Heart right ventricle (tissue), 16 donors: ENCODE measurements around the gene UBA6. TPM values are rescaled to one million over a fixed set of nuclear protein-coding genes. Genes with fewer than 3 reads are reported as not detected.

Experiments used
- ATAC-seq, 8 donors: fragments of 200-7000 bp; cut with Tn5 transposase; one replicate each; pipeline ENCODE4 v1.9.1; 2020; ENCODE audit warnings: mild to moderate bottlenecking in 8 of 8, moderate library complexity in 8 of 8, moderate number of reproducible peaks in 1 of 8
- DNase-seq, 2 donors: peaks; one replicate each; pipeline ENCODE4 v3.0.0-alpha.2; 2020
- H3K27ac ChIP-seq, 10 donors: fragments of 200-600 bp; sonication (generic) in 2 of 10; one replicate each; pipeline versions ENCODE4 v1.5.0 to v1.8.0; 2020 to 2022; ENCODE audit warnings: mild to moderate bottlenecking in 3 of 10
- H3K27me3 ChIP-seq, 7 donors: fragments of 200-600 bp; one replicate each; pipeline ENCODE4 v1.8.0; 2021 to 2022; ENCODE audit warnings: mild to moderate bottlenecking in 2 of 7
- H3K36me3 ChIP-seq, 9 donors: fragments of 200-600 bp; sonication (generic) in 1 of 9; one replicate each; pipeline versions ENCODE4 v1.5.0 to v1.8.0; 2020 to 2022; ENCODE audit warnings: mild to moderate bottlenecking in 2 of 9
- H3K4me1 ChIP-seq, 9 donors: fragments of 200-600 bp; sonication (generic) in 1 of 9; one replicate each; pipeline versions ENCODE4 v1.5.0 to v1.8.0; 2020 to 2022; ENCODE audit warnings: mild to moderate bottlenecking in 4 of 9
- H3K4me3 ChIP-seq, 10 donors: fragments of 200-600 bp; sonication (generic) in 2 of 10; one replicate each; pipeline versions ENCODE4 v1.5.0 to v1.8.0; 2020 to 2022; ENCODE audit warnings: mild to moderate bottlenecking in 7 of 10, moderate library complexity in 2 of 10
- H3K9me3 ChIP-seq, 11 donors: fragments of 200-600 bp in 10 of 11; sonication (generic) in 2 of 11; one replicate each; pipeline versions ENCODE4 v1.5.0 to v1.8.0; 2013 to 2022; ENCODE audit warnings: mild to moderate bottlenecking in 2 of 11, control low read depth in 1 of 11, moderate library complexity in 1 of 11
- WGBS, 2 donors: extraction: QIAGEN DNeasy Blood & Tissue Kit; methylation state at CpG; one replicate each; pipeline ENCODE4 v1.1.7; 2013; ENCODE audit warnings: inconsistent platforms in 1 of 2; 5-methylcytosine and 5-hydroxymethylcytosine counted together
- intact Hi-C, 10 donors: fragments of 100-400 bp; cut with DNase I; formaldehyde crosslinking; loops; one replicate each; pipeline versions ENCODE4 v1.11.1 to v1.14.2; 2022
- polyA plus RNA-seq, 2 donors: library from polyadenylated mRNA; stranded (reverse); fragments of 200-250 nt; gene quantifications; one replicate each; pipeline ENCODE4 v1.2.3, GENCODE V29; 2013
- total RNA-seq, 10 donors: library from RNA; stranded (reverse); fragmentation: NEBNext Ultra II Directional in 3 of 10; extraction: Animal tissue kit (Norgen Biotek cat#: 25700) in 3 of 10; gene quantifications; one replicate each; pipeline versions ENCODE4 v1.2.1 to v1.2.4, GENCODE V29; 2021 to 2023
- TF ChIP-seq, protein P1 (sequence below), 9 donors: fragments of 200-600 bp; sonication (generic) in 2 of 9; IDR thresholded peaks; one replicate each; pipeline versions ENCODE4 v1.5.0 to v1.8.0; 2021 to 2022; ENCODE audit warnings: antibody characterized with exemption in 9 of 9, mild to moderate bottlenecking in 5 of 9, moderate library complexity in 1 of 9
- donor health status: Arrhythmogenic right ventricular cardiomyopathy.
- donor health status: ischemic (EF 13 %, LVEDD 7.1; RV severe dilation, severe dysfunction).
- donor health status: healthy with polysubstance abuse.
- donor health status: DM: no; HTN: yes; CAD: no.
- donor health status: DM: no; HTN: no; CAD: no.
- donor health status: ischemic (EF 25% LVEDD 6.9; RV normal size, moderate dysfunction).
- donor health status: ischemic (EF 25% LVEDD 5.7; RV mildly dilated, moderate dysfunction).
- donor health status: healthy.
- donor health status: DM: yes; HTN: yes; CAD: no.
- donor health status: Ischemic cardiomyopathy.
- donor health status: ischemic (EF 35%, LVEDD 5.7; RV mildly dilated, moderate dysfunction).
- donor health status: nonischemic (EF 11% LVEDD 7.7; RV severe dilation, severe dysfunction).
- donor health status: DM: yes; HTN: yes; CAD: no.
- donor health status: PGD.
- donor health status: ischemic (EF 29% LVEDD 5.4; RV normal size, mild dysfunction).
- donor health status: nonischemic (EF 23%, LVEDD 6.1; RV moderate dilation, normal function).

Gene UBA6
- total and polyA plus RNA-seq, 12 donors, result 2.6 to 35.7 (median 18.1) TPM

DNA sequence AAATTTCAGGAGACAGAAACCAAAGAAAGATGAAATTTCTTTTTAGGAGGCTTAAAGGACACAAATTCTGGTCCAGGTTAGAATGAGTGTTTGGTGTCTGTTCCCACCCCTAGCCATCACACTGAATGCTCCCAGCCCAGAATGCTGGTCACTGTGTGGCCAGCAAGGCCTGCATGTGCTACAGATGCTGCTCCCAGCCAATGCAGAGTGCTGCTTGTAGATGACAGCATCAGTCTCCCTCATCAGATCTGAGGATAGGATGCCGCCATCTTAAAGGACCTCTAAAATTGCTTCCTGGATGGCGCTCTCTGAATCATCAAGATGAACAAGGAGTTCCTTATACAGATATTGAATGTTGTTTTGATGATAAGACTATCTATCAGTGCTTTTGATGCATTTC is 17.9 kb upstream of the UBA6 start:
- Histone ChIP-seq H3K36me3 (peaks cover 0 to 29% (median 0%) of the 10 kb centered on the region in 9 donors), H3K4me1 (peaks cover 0 to 10% (median 2%) of the 10 kb centered on the region in 9 donors), H3K9me3 (no peaks in the 10 kb centered on the region), H3K4me3 (no peak overlapping the region), H3K27ac (no peak overlapping the region), H3K27me3 (no peaks in the 10 kb centered on the region)
- ATAC-seq (no peak), DNase-seq (no peak)
- TF ChIP-seq, protein P1, sequence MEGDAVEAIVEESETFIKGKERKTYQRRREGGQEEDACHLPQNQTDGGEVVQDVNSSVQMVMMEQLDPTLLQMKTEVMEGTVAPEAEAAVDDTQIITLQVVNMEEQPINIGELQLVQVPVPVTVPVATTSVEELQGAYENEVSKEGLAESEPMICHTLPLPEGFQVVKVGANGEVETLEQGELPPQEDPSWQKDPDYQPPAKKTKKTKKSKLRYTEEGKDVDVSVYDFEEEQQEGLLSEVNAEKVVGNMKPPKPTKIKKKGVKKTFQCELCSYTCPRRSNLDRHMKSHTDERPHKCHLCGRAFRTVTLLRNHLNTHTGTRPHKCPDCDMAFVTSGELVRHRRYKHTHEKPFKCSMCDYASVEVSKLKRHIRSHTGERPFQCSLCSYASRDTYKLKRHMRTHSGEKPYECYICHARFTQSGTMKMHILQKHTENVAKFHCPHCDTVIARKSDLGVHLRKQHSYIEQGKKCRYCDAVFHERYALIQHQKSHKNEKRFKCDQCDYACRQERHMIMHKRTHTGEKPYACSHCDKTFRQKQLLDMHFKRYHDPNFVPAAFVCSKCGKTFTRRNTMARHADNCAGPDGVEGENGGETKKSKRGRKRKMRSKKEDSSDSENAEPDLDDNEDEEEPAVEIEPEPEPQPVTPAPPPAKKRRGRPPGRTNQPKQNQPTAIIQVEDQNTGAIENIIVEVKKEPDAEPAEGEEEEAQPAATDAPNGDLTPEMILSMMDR (IDR thresholded peaks at IDR 0.05), result no peak
- WGBS, 2 donors, result 98% methylated on average over 2 of the region's 2 CpGs
- intact Hi-C loops, result no loop called here

DNA sequence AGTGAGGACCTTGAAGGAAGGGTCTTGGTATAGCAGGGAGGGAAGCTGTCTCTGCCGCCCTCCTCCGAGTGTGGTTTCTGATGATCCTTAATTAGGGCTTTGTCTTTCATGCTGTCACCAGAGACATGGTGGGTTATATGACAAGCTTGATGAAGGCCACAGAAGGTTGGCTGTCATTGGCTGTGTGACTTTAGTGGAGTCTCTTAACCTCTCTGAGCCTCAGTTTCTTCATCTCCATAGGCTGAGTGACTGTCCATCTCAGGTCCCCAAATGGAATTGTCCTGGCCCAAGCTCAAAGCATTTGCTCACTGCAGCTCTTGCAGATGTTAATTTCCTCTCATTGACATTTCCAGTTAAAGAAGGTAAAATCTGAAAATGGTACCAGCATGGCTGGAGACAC is 16.6 kb upstream of the UBA6 start:
- intact Hi-C loops, result no loop called here
- no peak for ATAC-seq
- TF ChIP-seq, protein P1 (IDR thresholded peaks at IDR 0.05), result no peak
- Histone ChIP-seq H3K4me1 (peaks cover 0 to 21% (median 7%) of the 10 kb centered on the region in 9 donors), H3K4me3 (no peak overlapping the region), H3K27ac (no peak overlapping the region), H3K36me3 (peaks cover 0 to 28% (median 0%) of the 10 kb centered on the region in 9 donors), H3K9me3 (no peaks in the 10 kb centered on the region), H3K27me3 (no peaks in the 10 kb centered on the region)
- WGBS, 2 donors, result 97 to 99% methylated on average over 2 of the region's 2 CpGs
- DNase-seq, result no peak

DNA sequence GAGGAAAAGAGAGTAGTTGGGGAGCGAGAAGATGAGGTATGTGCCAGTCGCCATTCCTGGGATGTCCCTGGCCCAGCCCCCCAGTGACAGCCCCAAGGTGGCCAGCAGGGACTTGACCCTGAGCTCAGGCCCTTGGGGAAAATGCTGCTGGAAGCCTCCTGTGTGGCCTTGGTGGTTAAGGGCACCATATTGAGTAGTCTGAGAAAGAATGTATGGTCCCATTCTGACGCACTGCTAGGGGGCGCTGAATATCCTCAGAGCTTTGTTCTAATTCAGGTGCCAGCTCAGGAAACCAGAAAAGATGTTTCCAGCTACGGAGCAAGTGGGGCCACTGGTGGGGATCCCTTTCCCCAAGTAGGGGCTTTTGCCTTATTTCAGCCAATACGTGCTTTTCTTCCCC is 14.0 kb upstream of the UBA6 start:
- ATAC-seq, result no peak
- peaks cover 0 to 7% (median 0%) of the 10 kb centered on the region in 9 donors for H3K36me3 ChIP-seq

DNA sequence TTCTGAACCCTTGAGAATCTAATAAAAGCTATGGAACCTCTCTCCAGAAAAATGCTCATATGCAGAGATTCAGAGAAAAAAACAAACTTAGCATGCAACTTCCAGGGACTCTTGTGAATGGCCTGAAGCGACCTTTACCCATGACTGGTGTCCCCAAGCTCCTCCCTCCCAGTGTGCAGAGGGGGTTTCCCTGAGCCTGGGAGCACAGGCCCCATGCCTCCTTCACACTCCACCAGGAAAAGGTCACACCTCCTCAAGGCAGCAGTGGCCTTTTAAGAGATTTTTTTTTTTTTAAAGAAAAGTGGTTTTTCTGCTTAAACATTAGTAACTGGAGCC is 13.3 kb upstream of the UBA6 start:
- Histone ChIP-seq H3K27ac (no peak overlapping the region), H3K4me1 (peaks cover 0 to 19% (median 7%) of the 10 kb centered on the region in 9 donors), H3K36me3 (peaks cover 0 to 7% (median 0%) of the 10 kb centered on the region in 9 donors), H3K9me3 (no peaks in the 10 kb centered on the region), H3K4me3 (no peak overlapping the region), H3K27me3 (no peaks in the 10 kb centered on the region)
- intact Hi-C loops, result no loop called here
- DNase-seq (no peak), ATAC-seq (peak in 2 of 8 donors; percentile 37 to 46)
- WGBS, 2 donors, result 93 to 95% methylated on average over 1 of the region's 1 CpG
- TF ChIP-seq, protein P1 (IDR thresholded peaks at IDR 0.05), result no peak

More for the DNA sequence above, 14.0 kb upstream of the UBA6 start:
- TF ChIP-seq, protein P1 (IDR thresholded peaks at IDR 0.05), result no peak
- Histone ChIP-seq H3K27ac (no peak overlapping the region), H3K4me1 (peaks cover 0 to 19% (median 7%) of the 10 kb centered on the region in 9 donors), H3K27me3 (no peaks in the 10 kb centered on the region), H3K4me3 (no peak overlapping the region), H3K9me3 (no peaks in the 10 kb centered on the region)
- 82 to 94% methylated on average over 6 of the region's 6 CpGs for WGBS, 2 donors
- intact Hi-C loops, result no loop called here
- no peak for DNase-seq
